HG03097 (cell line): Measurements from ENCODE around the gene ZBTB16.
"Not testable (repeated sequence)": the region's sequence is repeated elsewhere in the genome, so short reads cannot be mapped to it uniquely, and the experiment has no call there.

ENCODE experiments used
- ATAC-seq: cut with Tn5 transposase; IDR thresholded peaks from one replicate; pipeline ENCODE4 v1.9.1; 2021; ENCODE audit not compliant: unreplicated experiment, low FRiP score

Gene ZBTB16

GRCh38 chr11:114042234-114042633 lies 17.3 kb upstream of the ZBTB16 start:
- ATAC-seq, result no peak

- no peak for ATAC-seq
Observed at GRCh38 chr11:114044042-114044871, 15.3 kb upstream of the ZBTB16 start.

GRCh38 chr11:114047327-114047726 lies 12.2 kb upstream of the ZBTB16 start:
- ATAC-seq, result no peak

- ATAC-seq, result no peak
Observed at GRCh38 chr11:114049050-114049449, 10.5 kb upstream of the ZBTB16 start.

GRCh38 chr11:114049766-114050165 lies 9.7 kb upstream of the ZBTB16 start:
- ATAC-seq, result not testable (repeated sequence)

GRCh38 chr11:114050258-114050927 lies 9.1 kb upstream of the ZBTB16 start:
- ATAC-seq, result no peak

- no peak for ATAC-seq
Observed at GRCh38 chr11:114051558-114051957, 8.0 kb upstream of the ZBTB16 start.

GRCh38 chr11:114052160-114052559 lies 7.4 kb upstream of the ZBTB16 start:
- no peak for ATAC-seq

- no peak for ATAC-seq
Observed at GRCh38 chr11:114053406-114053805, 6.1 kb upstream of the ZBTB16 start.

GRCh38 chr11:114054806-114055205 lies 4.7 kb upstream of the ZBTB16 start:
- no peak for ATAC-seq

GRCh38 chr11:114056409-114056808 lies 3.1 kb upstream of the ZBTB16 start:
- ATAC-seq, result no peak

GRCh38 chr11:114057147-114057546 lies 2.4 kb upstream of the ZBTB16 start:
- ATAC-seq, result no peak

GRCh38 chr11:114057605-114058004 lies 1.9 kb upstream of the ZBTB16 start:
- no peak for ATAC-seq

- ATAC-seq, result no peak
Observed at GRCh38 chr11:114058026-114058706, 1.3 kb upstream of the ZBTB16 start.

GRCh38 chr11:114058871-114059277 lies 637 bp upstream of the ZBTB16 start:
- ATAC-seq, result no peak

GRCh38 chr11:114059984-114060391 lies 477 bp downstream of the ZBTB16 start:
- ATAC-seq, result no peak

- ATAC-seq, result no peak
Observed at GRCh38 chr11:114060392-114061047, 1.0 kb downstream of the ZBTB16 start.

- ATAC-seq, result no peak
Observed at GRCh38 chr11:114061048-114061680, 1.7 kb downstream of the ZBTB16 start.

- no peak for ATAC-seq
Observed at GRCh38 chr11:114061681-114062049, 2.2 kb downstream of the ZBTB16 start.

GRCh38 chr11:114062272-114062671 lies 2.8 kb downstream of the ZBTB16 start:
- ATAC-seq, result no peak
